Eye (tissue), 1 donor: Measurements from ENCODE around the gene ERCC8.

Experiments
- DNase-seq: peaks from one replicate; pipeline ENCODE4 v3.0.0-alpha.2; 2015

Gene ERCC8

GRCh38 chr5:60833520-60833919 is 111.3 kb downstream of the ERCC8 start:
- no peak for DNase-seq

GRCh38 chr5:60830581-60831127 is 114.2 kb downstream of the ERCC8 start:
- no peak for DNase-seq

- no peak for DNase-seq
Observed at GRCh38 chr5:60829490-60830266, 115.2 kb downstream of the ERCC8 start.

GRCh38 chr5:60827201-60827600 is 117.7 kb downstream of the ERCC8 start:
- no peak for DNase-seq

- DNase-seq: no peak
Observed at GRCh38 chr5:60826653-60827052, 118.2 kb downstream of the ERCC8 start.
